IMR-90 (cell line): ENCODE data around the gene SPPL2B. TPM values are rescaled to one million over a fixed set of nuclear protein-coding genes. Genes with fewer than 3 reads are reported as not detected.

Experiments
- ATAC-seq: fragments of 200-7000 bp; cut with Tn5 transposase; 2 replicates; pipeline ENCODE4 v1.9.1; 2020; ENCODE audit warnings: low read depth, mild to moderate bottlenecking, moderate library complexity
- BruUV-seq: library from RNA; stranded (reverse); fragments of 400-500 nt; replicated peaks from 2 replicates; lab custom pipeline; 2021; lab: Mats Ljungman, UMichigan
- CTCF ChIA-PET: fragments of 300-600 bp; formaldehyde crosslinking; extraction: SDS; loops from one replicate; lab custom pipeline; 2021; ENCODE audit warnings: antibody characterized with exemption; lab: Yijun Ruan, JAX
- POLR2A ChIA-PET: fragments of 300-600 bp; sonication (Branson Sonifier 250); formaldehyde crosslinking; loops from one replicate; lab custom pipeline; 2022; ENCODE audit warnings: antibody characterized with exemption; ENCODE audit not compliant: unreplicated experiment; lab: Charles Lee
- DNase-seq: peaks from one replicate; pipeline ENCODE4 v3.0.0; 2013
- H2AFZ ChIP-seq: replicated peaks from 2 replicates; pipeline ENCODE3; 2013; ENCODE audit warnings: low read length, mild to moderate bottlenecking; ENCODE audit not compliant: poor library complexity
- H2AK5ac ChIP-seq: 2 replicates; pipeline ENCODE4 v1.6.1; 2013; ENCODE audit warnings: low read depth, low read length, inconsistent platforms
- H2AK9ac ChIP-seq: replicated peaks from 2 replicates; pipeline ENCODE3; 2013; ENCODE audit warnings: mild to moderate bottlenecking, low read depth, low read length, moderate library complexity; ENCODE audit not compliant: poor library complexity
- H2BK120ac ChIP-seq: 2 replicates; pipeline ENCODE4 v1.6.1; 2013; ENCODE audit warnings: low read depth, low read length, inconsistent platforms
- H2BK15ac ChIP-seq: 3 replicates; pipeline ENCODE4 v1.6.1; 2013; ENCODE audit warnings: low read depth, low read length, inconsistent platforms
- H2BK20ac ChIP-seq: 2 replicates; pipeline ENCODE4 v1.6.1; 2013; ENCODE audit warnings: low read depth, mild to moderate bottlenecking, inconsistent platforms, low read length, moderate library complexity
- H2BK5ac ChIP-seq: 2 replicates; pipeline ENCODE4 v1.6.1; 2013; ENCODE audit warnings: mild to moderate bottlenecking, low read depth, low read length, inconsistent platforms; ENCODE audit not compliant: poor library complexity, severe bottlenecking
- H3K14ac ChIP-seq: replicated peaks from 2 replicates; pipeline ENCODE4 v1.6.1; 2013; ENCODE audit warnings: low read depth, low read length, inconsistent platforms
- H3K18ac ChIP-seq: 2 replicates; pipeline ENCODE4 v1.6.1; 2013; ENCODE audit warnings: low read depth, low read length, control low read depth
- H3K23ac ChIP-seq: 2 replicates; pipeline ENCODE4 v1.6.1; 2013; ENCODE audit warnings: low read depth, low read length, inconsistent platforms
- H3K27ac ChIP-seq: 2 replicates; pipeline ENCODE4 v1.5.1; 2013; ENCODE audit warnings: mild to moderate bottlenecking, control low read depth, low read length; ENCODE audit not compliant: insufficient read depth
- H3K27me3 ChIP-seq: 2 replicates; pipeline ENCODE4 v1.6.1; 2013; ENCODE audit warnings: low read length; ENCODE audit not compliant: control insufficient read depth, insufficient read depth
- H3K36me3 ChIP-seq: 2 replicates; pipeline ENCODE4 v1.6.1; 2013; ENCODE audit warnings: low read length, mixed read lengths; ENCODE audit not compliant: control insufficient read depth, insufficient read depth
- H3K4ac ChIP-seq: 2 replicates; pipeline ENCODE4 v1.6.1; 2013; ENCODE audit warnings: low read depth, low read length, inconsistent platforms
- H3K4me1 ChIP-seq: 2 replicates; pipeline ENCODE4 v1.6.1; 2013; ENCODE audit warnings: low read length, mixed read lengths; ENCODE audit not compliant: control insufficient read depth, insufficient read depth
- H3K4me2 ChIP-seq: 2 replicates; pipeline ENCODE4 v1.6.1; 2013; ENCODE audit warnings: low read depth, mild to moderate bottlenecking, control low read depth, low read length, moderate library complexity
- H3K4me3 ChIP-seq: 2 replicates; pipeline ENCODE4 v1.5.1; 2013; ENCODE audit warnings: low read depth, mild to moderate bottlenecking, control low read depth, low read length, moderate library complexity; ENCODE audit not compliant: insufficient read depth
- H3K56ac ChIP-seq: 2 replicates; pipeline ENCODE4 v1.6.1; 2013; ENCODE audit warnings: low read length, inconsistent platforms; ENCODE audit not compliant: insufficient read depth; ENCODE audit errors: extremely low read depth
- H3K79me1 ChIP-seq, 2 experiments: 2 replicates each; pipeline ENCODE4 v1.6.1; 2013; ENCODE audit warnings: low read length in 2 of 2, inconsistent platforms in 1 of 2, low read depth in 1 of 2
- H3K9ac ChIP-seq: 2 replicates; pipeline ENCODE4 v1.6.1; 2013; ENCODE audit warnings: low read depth, low read length, control low read depth
- H3K9me1 ChIP-seq: 2 replicates; pipeline ENCODE4 v1.6.1; 2013; ENCODE audit warnings: low read length, inconsistent platforms; ENCODE audit not compliant: insufficient read depth
- H3K9me3 ChIP-seq: 2 replicates; pipeline ENCODE4 v1.6.1; 2013; ENCODE audit warnings: low read length; ENCODE audit not compliant: control insufficient read depth, insufficient read depth
- H4K20me1 ChIP-seq: 2 replicates; pipeline ENCODE4 v1.6.1; 2013; ENCODE audit warnings: low read length, inconsistent platforms; ENCODE audit not compliant: insufficient read depth
- H4K5ac ChIP-seq: 2 replicates; pipeline ENCODE4 v1.6.1; 2013; ENCODE audit warnings: mild to moderate bottlenecking, low read depth, low read length, control low read depth
- H4K8ac ChIP-seq, 2 experiments: 2 replicates each; pipeline ENCODE4 v1.6.1; 2013; ENCODE audit warnings: low read depth in 2 of 2, low read length in 2 of 2, control low read depth in 1 of 2, inconsistent platforms in 1 of 2
- H4K91ac ChIP-seq: 2 replicates; pipeline ENCODE4 v1.6.1; 2013; ENCODE audit warnings: low read depth, low read length, inconsistent platforms; ENCODE audit not compliant: insufficient read depth
- CHD1 ChIP-seq: IDR thresholded peaks from 2 replicates; pipeline ENCODE4 v1.6.1; 2012; ENCODE audit warnings: low read depth, low read length, improper control_type of control experiment
- ELK1 ChIP-seq: fragments of 150-350 bp; IDR thresholded peaks from 2 replicates; pipeline ENCODE4 v1.6.1; 2016; ENCODE audit warnings: low read depth, mild to moderate bottlenecking, low read length, moderate library complexity, borderline replicate concordance
- MXI1 ChIP-seq: IDR thresholded peaks from 2 replicates; pipeline ENCODE4 v1.6.1; 2012; ENCODE audit warnings: low read depth, mild to moderate bottlenecking, low read length, moderate library complexity, borderline replicate concordance
- POLR2A ChIP-seq: IDR thresholded peaks from 2 replicates; pipeline ENCODE4 v1.6.1; 2012; ENCODE audit warnings: mild to moderate bottlenecking, low read depth, low read length
- RAD21 ChIP-seq: IDR thresholded peaks from 2 replicates; pipeline ENCODE4 v1.6.1; 2012; ENCODE audit warnings: low read length, improper control_type of control experiment
- RCOR1 ChIP-seq: IDR thresholded peaks from 2 replicates; pipeline ENCODE4 v1.6.1; 2012; ENCODE audit warnings: mild to moderate bottlenecking, low read length, improper control_type of control experiment; ENCODE audit not compliant: insufficient replicate concordance
- RFX5 ChIP-seq: IDR thresholded peaks from 2 replicates; pipeline ENCODE4 v1.8.0; 2012; ENCODE audit warnings: low read depth, mild to moderate bottlenecking, low read length, moderate library complexity
- USF2 ChIP-seq: fragments of 150-350 bp; IDR thresholded peaks from 2 replicates; pipeline ENCODE4 v1.6.1; 2017; ENCODE audit warnings: mild to moderate bottlenecking, antibody characterized with exemption, low read length, low read depth
- WGBS, 2 experiments: methylation state at CpG; one replicate each; pipeline versions ENCODE4 v1.1.5 to v1.1.7; 2013; ENCODE audit warnings: missing lambda C conversion rate in 2 of 2; ENCODE audit not compliant: insufficient read length in 1 of 2; ENCODE audit errors: extremely low coverage in 2 of 2; 5-methylcytosine and 5-hydroxymethylcytosine counted together
- dilution Hi-C: fragments of 300-500 bp; cut with HindIII; formaldehyde crosslinking; loops from one replicate; pipeline ENCODE4 v1.14.3; 2018; ENCODE audit warnings: low sequenced_read_pairs; ENCODE audit not compliant: unreplicated experiment
- in situ Hi-C: fragments of 300-500 bp; cut with MboI; formaldehyde crosslinking; loops from 3 replicates; pipeline ENCODE4 v1.14.3; 2019; ENCODE audit warnings: low sequenced_read_pairs, inconsistent platforms, mixed read lengths
- intact Hi-C: fragments of 100-400 bp; cut with micrococcal nuclease; formaldehyde crosslinking; loops from 2 replicates; pipeline ENCODE4 v1.10.0; 2022
- polyA plus RNA-seq, 3 experiments: library from polyadenylated mRNA; depleted of rRNA; stranded (reverse); fragments of >200 nt; gene quantifications; 2 replicates each; pipeline ENCODE4 v1.2.3, GENCODE V29; 2012; ENCODE audit warnings: low replicate concordance in 1 of 3
- total RNA-seq: library from RNA; depleted of rRNA; stranded (reverse); fragments of >200 nt; gene quantifications from 2 replicates; pipeline ENCODE4 v1.2.3, GENCODE V29; 2012

The SPPL2B gene
- total and polyA plus RNA-seq, 2 of the 4 experiments (the other 2 are of a cell fraction) = 3.4 to 45.7 TPM

- CTCF ChIA-PET = no interaction called here
- 85% methylated on average over 8 of the region's 10 CpGs; no CpG with 5 or more reads in 1 of the 2 experiments for WGBS, 2 experiments
- no peak overlapping the region for H2BK20ac ChIP-seq
- no peak overlapping the region for H2BK120ac ChIP-seq
- no peak overlapping the region for H3K4me2 ChIP-seq
- no peak overlapping the region for H2BK5ac ChIP-seq
- peaks cover 4% of the 10 kb centered on the region for H3K4me1 ChIP-seq
- H3K27me3 ChIP-seq = no peaks in the 10 kb centered on the region
- ATAC-seq = no peak
- H3K4ac ChIP-seq = no peak overlapping the region
- peaks cover 38% of the 10 kb centered on the region for H4K20me1 ChIP-seq
- dilution Hi-C loops = no loop called here
- intact Hi-C loops = no loop called here
- TF ChIP-seq MXI1 (no peak), RAD21 (no peak), CHD1 (no peak), RCOR1 (no peak), RFX5 (no peak), ELK1 (no peak), POLR2A (no peak), USF2 (no peak)
- peaks cover 34 to 77% of the 10 kb centered on the region in 2 experiments for H3K79me1 ChIP-seq
- H3K9ac ChIP-seq = no peak overlapping the region
- POLR2A ChIA-PET = no interaction called here
- H2AFZ ChIP-seq = no peak overlapping the region
- H3K18ac ChIP-seq = no peak overlapping the region
- H4K8ac ChIP-seq = no peak overlapping the region
- H2AK9ac ChIP-seq = no peak overlapping the region
- no peak overlapping the region for H3K27ac ChIP-seq
- H3K36me3 ChIP-seq = peaks cover 9% of the 10 kb centered on the region
- no peak overlapping the region for H3K14ac ChIP-seq
- no peaks in the 10 kb centered on the region for H3K9me3 ChIP-seq
- peak overlapping the region; percentile 5; the same call in 1 of the 2 replicates for H2AK5ac ChIP-seq
- no peak for DNase-seq
- H3K56ac ChIP-seq = no peak overlapping the region
- H3K4me3 ChIP-seq = no peak overlapping the region
- H4K91ac ChIP-seq = no peak overlapping the region
- no peaks in the 10 kb centered on the region for H3K9me1 ChIP-seq
- H4K5ac ChIP-seq = no peak overlapping the region
- no peak overlapping the region for H3K23ac ChIP-seq
- BruUV-seq = no TSS peak
- H2BK15ac ChIP-seq = no peak overlapping the region
- in situ Hi-C loops = no loop called here
These were observed 1.8 kb downstream of the SPPL2B start for GRCh38 chr19:2330255-2330631.
